Spleen (tissue), 7 donors: ENCODE measurements around the gene IL1RAPL2.

Experiments
- POLR2A ChIP-seq, 3 donors: fragments of 450-650 bp; IDR thresholded peaks; one replicate each; pipeline ENCODE4 v1.5.1; 2017; ENCODE audit warnings: antibody characterized with exemption in 3 of 3, mild to moderate bottlenecking in 1 of 3
- TF ChIP-seq, protein P1 (sequence below), 11 experiments: fragments of 200-600 bp in 7 of 11; fragments of 450-650 bp in 4 of 11; sonication (generic) in 4 of 11; IDR thresholded peaks in 8 of 11; conservative IDR thresholded peaks in 3 of 11; 1 replicate in 7 of 11; 2 replicates in 4 of 11; pipeline versions ENCODE4 v1.4.0 to v1.8.0; 2016 to 2021; ENCODE audit warnings: antibody characterized with exemption in 11 of 11, inconsistent platforms in 4 of 11, mild to moderate bottlenecking in 1 of 11
- donor health status: DM: no; HTN: no; CAD: no; lungs with moderate emphysema.
- donor health status: DM: no; HTN: no; CAD: no.
- donor health status: DM: no; HTN: no; CAD: no.

DNA sequence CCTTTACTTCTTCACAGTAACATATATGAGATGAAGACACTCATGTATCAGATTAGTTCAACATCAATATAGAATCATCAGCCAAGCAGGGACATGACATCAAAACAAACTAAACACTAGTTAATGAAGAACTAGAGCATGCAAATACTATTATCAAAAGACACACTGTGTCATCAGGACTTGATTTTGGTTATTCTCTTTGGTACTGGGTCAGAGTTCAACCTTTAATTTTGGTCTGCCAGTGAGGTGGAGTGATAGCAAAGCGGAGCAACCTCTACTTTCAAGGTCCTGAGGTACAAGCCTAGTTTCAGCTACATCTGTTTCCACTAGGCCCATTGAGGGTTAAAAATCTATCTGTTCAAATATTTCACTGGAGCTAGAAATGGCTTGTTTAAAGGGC is 584.0 kb downstream of the IL1RAPL2 start:
- TF ChIP-seq, protein P1, sequence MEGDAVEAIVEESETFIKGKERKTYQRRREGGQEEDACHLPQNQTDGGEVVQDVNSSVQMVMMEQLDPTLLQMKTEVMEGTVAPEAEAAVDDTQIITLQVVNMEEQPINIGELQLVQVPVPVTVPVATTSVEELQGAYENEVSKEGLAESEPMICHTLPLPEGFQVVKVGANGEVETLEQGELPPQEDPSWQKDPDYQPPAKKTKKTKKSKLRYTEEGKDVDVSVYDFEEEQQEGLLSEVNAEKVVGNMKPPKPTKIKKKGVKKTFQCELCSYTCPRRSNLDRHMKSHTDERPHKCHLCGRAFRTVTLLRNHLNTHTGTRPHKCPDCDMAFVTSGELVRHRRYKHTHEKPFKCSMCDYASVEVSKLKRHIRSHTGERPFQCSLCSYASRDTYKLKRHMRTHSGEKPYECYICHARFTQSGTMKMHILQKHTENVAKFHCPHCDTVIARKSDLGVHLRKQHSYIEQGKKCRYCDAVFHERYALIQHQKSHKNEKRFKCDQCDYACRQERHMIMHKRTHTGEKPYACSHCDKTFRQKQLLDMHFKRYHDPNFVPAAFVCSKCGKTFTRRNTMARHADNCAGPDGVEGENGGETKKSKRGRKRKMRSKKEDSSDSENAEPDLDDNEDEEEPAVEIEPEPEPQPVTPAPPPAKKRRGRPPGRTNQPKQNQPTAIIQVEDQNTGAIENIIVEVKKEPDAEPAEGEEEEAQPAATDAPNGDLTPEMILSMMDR (IDR thresholded peaks at IDR 0.05 in 8 of 11, conservative IDR thresholded peaks at IDR 0.05 in 3 of 11), result no peak
- no peak for TF ChIP-seq POLR2A (IDR thresholded peaks at IDR 0.05)
